Pancreas (tissue), 10 donors: ENCODE results near the gene ST6GAL1. TPM values are rescaled to one million over a fixed set of nuclear protein-coding genes. Genes with fewer than 3 reads are reported as not detected.
"Not testable (repeated sequence)": the region's sequence is repeated elsewhere in the genome, so short reads cannot be mapped to it uniquely, and the experiment has no call there.

ENCODE experiments used
- ATAC-seq, 4 donors: fragments of 200-7000 bp; cut with Tn5 transposase; one replicate each; pipeline versions ENCODE4 v1.8.0 to v1.9.1; 2020; ENCODE audit warnings: mild to moderate bottlenecking in 4 of 4, moderate library complexity in 4 of 4
- DNase-seq, 6 donors: peaks; one replicate each; pipeline ENCODE4 v3.0.0-alpha.2; 2020
- FAIRE-seq: peaks from 2 replicates; lab custom pipeline; 2012; peaks lifted over from hg19 to GRCh38; lab: Jason Lieb, UNC
- H3K27ac ChIP-seq, 4 donors: fragments of 200-600 bp; sonication (generic); 1 replicate in 3 of 4; 2 replicates in 1 of 4; pipeline versions ENCODE4 v1.5.0 to v1.8.0; 2020
- H3K27me3 ChIP-seq, 4 donors: fragments of 200-600 bp; one replicate each; pipeline ENCODE4 v1.8.0; 2021
- H3K36me3 ChIP-seq, 3 donors: fragments of 200-600 bp; sonication (generic) in 1 of 3; one replicate each; pipeline versions ENCODE4 v1.5.0 to v1.8.0; 2020 to 2021
- H3K4me1 ChIP-seq, 3 donors: fragments of 200-600 bp; one replicate each; pipeline ENCODE4 v1.8.0; 2021
- H3K4me3 ChIP-seq, 4 donors: fragments of 200-600 bp; sonication (generic) in 2 of 4; one replicate each; pipeline versions ENCODE4 v1.5.0 to v1.8.0; 2020 to 2021
- H3K9me3 ChIP-seq, 4 donors: fragments of 200-600 bp; one replicate each; pipeline ENCODE4 v1.8.0; 2021
- WGBS, 2 donors: extraction: QIAGEN DNeasy Blood & Tissue Kit; methylation state at CpG; one replicate each; pipeline ENCODE4 v1.1.7; 2013; 5-methylcytosine and 5-hydroxymethylcytosine counted together
- intact Hi-C, 3 donors: fragments of 100-400 bp; cut with DNase I; formaldehyde crosslinking; loops; one replicate each; pipeline versions ENCODE4 v1.11.1 to v1.14.2; 2022
- polyA plus RNA-seq, 2 donors: library from polyadenylated mRNA; stranded (reverse); fragments of 200-250 nt; gene quantifications; one replicate each; pipeline ENCODE4 v1.2.3, GENCODE V29; 2013
- total RNA-seq, 6 donors: library from RNA; stranded (reverse); fragmentation: NEBNext Ultra II Directional in 4 of 6; extraction: Animal tissue kit (Norgen Biotek cat#: 25700) in 4 of 6; gene quantifications; one replicate each; pipeline versions ENCODE4 v1.2.1 to v1.2.4, GENCODE V29; 2021 to 2023
- TF ChIP-seq, protein P1 (sequence below), 4 donors: fragments of 200-600 bp; sonication (generic) in 3 of 4; IDR thresholded peaks; one replicate each; pipeline versions ENCODE4 v1.5.0 to v1.8.0; 2021; ENCODE audit warnings: antibody characterized with exemption in 4 of 4
- donor health status: healthy with polysubstance abuse.
- donor health status: DM: no; HTN: no; CAD: no; lungs with moderate emphysema.
- donor health status: DM: no; HTN: no; CAD: no.
- donor health status: control.
- donor health status: control.
- donor health status: Bipolar disorder and iron deficiency.
- donor health status: DM: yes; HTN: yes; CAD: no.
- donor health status: DM: no; HTN: no; CAD: no.
- donor health status: DM: no; HTN: no; CAD: no.
- donor health status: DM: yes; HTN: yes; CAD: no.

The ST6GAL1 gene
- total and polyA plus RNA-seq, 8 donors, result 4.8 to 36.6 (median 8.3) TPM

DNA sequence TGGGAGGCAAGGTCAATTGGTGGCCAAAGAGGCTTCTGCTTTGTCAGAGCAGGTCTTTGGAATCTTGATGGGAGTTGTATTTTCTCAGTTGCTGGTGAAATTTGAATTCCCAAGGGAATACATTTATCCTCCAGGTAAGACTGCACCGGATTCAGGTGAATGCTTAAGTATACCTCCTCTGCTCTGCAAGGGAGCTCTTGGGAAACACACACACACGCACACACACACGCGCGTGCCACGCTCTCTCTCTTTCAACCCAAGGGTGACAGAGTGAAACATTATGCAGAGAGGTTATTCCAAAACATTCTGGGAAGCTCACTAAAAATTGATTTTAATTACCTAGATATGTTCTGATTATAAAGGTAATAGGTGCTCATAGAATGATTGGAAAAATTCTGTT is 33.7 kb downstream of the ST6GAL1 start:
- Histone ChIP-seq H3K27me3 (no peaks in the 10 kb centered on the region), H3K4me1 (no peaks in the 10 kb centered on the region), H3K27ac (no peak overlapping the region), H3K4me3 (no peak overlapping the region), H3K9me3 (no peaks in the 10 kb centered on the region), H3K36me3 (no peaks in the 10 kb centered on the region)
- DNase-seq (no peak), FAIRE-seq (no peak), ATAC-seq (no peak)
- intact Hi-C loops, result no loop called here
- TF ChIP-seq, protein P1, sequence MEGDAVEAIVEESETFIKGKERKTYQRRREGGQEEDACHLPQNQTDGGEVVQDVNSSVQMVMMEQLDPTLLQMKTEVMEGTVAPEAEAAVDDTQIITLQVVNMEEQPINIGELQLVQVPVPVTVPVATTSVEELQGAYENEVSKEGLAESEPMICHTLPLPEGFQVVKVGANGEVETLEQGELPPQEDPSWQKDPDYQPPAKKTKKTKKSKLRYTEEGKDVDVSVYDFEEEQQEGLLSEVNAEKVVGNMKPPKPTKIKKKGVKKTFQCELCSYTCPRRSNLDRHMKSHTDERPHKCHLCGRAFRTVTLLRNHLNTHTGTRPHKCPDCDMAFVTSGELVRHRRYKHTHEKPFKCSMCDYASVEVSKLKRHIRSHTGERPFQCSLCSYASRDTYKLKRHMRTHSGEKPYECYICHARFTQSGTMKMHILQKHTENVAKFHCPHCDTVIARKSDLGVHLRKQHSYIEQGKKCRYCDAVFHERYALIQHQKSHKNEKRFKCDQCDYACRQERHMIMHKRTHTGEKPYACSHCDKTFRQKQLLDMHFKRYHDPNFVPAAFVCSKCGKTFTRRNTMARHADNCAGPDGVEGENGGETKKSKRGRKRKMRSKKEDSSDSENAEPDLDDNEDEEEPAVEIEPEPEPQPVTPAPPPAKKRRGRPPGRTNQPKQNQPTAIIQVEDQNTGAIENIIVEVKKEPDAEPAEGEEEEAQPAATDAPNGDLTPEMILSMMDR (IDR thresholded peaks at IDR 0.05), result no peak
- WGBS, 2 donors, result 72% methylated on average over 6 of the region's 6 CpGs

DNA sequence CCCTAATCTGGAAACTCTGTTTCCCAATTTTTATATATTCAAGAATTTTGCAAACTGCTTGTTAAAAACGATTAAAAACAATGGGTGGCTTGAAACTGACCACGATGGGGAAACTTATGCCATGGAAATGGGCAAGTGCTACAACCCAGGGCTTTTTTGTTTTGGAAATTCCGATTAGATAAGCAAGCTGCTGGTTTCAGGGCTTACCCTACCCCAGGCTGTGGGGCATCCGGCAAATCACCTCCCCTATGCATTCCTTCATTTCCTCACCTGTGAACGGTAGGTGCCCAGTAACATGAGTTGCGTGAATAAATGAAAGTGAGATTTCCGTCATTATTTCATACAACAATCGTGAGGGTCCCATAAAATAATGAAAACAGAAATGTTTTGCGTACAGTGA is 34.3 kb downstream of the ST6GAL1 start:
- FAIRE-seq (no peak), ATAC-seq (no peak), DNase-seq (no peak)
- Histone ChIP-seq H3K27me3 (no peaks in the 10 kb centered on the region), H3K4me3 (no peak overlapping the region), H3K4me1 (no peaks in the 10 kb centered on the region), H3K9me3 (no peaks in the 10 kb centered on the region), H3K27ac (peak overlapping the region in 1 of 4 donors; percentile 22), H3K36me3 (no peaks in the 10 kb centered on the region)
- TF ChIP-seq, protein P1 (IDR thresholded peaks at IDR 0.05), result no peak
- intact Hi-C loops, result no loop called here
- WGBS, 2 donors, result 47 to 51% methylated on average over 9 of the region's 9 CpGs

DNA sequence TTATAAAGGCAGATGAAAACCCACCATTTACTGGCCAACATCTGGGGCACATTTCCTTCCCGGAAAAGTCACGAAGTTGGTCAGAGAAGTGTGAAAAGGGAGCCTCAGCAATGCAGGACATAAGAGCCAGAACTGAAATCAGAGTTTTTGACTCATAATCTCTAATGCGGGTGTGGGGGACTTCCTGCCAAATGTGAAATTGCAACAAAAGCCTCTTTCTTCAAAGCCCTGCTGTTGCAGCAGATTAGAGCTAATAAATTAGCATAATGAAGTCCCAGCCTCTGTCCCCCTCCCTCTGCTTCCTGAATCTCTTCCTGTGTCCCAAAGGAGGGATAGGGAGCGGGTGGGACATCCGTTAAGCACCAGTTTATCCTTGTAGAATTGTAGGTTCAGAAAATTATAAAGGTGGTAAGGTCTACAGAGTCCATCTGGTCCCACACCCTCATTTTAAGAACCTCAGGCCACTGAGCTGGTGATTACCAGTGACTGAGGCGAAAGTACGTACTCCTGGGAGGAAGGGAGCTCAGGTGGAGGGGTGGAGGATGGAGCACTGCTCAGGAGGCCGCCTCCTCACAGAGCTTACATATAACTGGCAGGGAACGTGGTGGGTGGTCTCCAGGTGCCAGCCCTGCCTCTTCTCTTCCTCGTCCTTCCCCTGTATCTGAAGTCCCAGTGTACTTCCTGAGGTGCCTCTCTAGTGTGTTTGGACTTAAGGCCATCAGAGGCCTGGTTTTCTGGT is 35.0 kb downstream of the ST6GAL1 start:
- intact Hi-C loops, result no loop called here
- H3K9me3 ChIP-seq, result no peaks in the 10 kb centered on the region
- ATAC-seq, result peak in 1 of 4 donors; percentile 17
- no peaks in the 10 kb centered on the region for H3K36me3 ChIP-seq
- WGBS, 2 donors, result 61% methylated on average over 10 of the region's 10 CpGs
- FAIRE-seq, result no peak
- no peaks in the 10 kb centered on the region for H3K27me3 ChIP-seq
- TF ChIP-seq, protein P1 (IDR thresholded peaks at IDR 0.05), result no peak
- peak overlapping the region in 1 of 4 donors; percentile 22 for H3K27ac ChIP-seq
- no peaks in the 10 kb centered on the region for H3K4me1 ChIP-seq
- DNase-seq, result no peak
- H3K4me3 ChIP-seq, result no peak overlapping the region

DNA sequence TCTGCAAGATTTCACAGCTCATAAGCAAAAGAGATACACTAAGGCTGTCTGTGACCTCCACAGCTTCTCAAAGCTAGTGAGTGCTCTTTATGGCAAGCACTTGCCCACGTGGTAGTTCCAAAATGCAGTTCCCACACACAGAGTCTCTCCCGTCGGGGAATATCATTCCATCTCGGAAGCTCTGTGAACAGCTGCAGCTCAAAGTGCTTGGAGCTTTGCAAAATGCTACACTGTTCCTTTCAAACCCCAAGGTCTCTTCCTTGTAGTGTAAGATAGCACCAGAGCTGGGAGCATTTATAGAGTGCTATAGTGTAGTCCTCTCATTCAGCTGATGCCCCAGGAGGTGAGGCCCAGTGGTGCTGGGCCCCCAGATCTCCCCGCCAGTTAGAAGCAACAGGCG is 36.1 kb downstream of the ST6GAL1 start:
- Histone ChIP-seq H3K4me1 (no peaks in the 10 kb centered on the region), H3K27ac (no peak overlapping the region), H3K36me3 (no peaks in the 10 kb centered on the region), H3K27me3 (no peaks in the 10 kb centered on the region), H3K9me3 (no peaks in the 10 kb centered on the region), H3K4me3 (no peak overlapping the region)
- FAIRE-seq (no peak), DNase-seq (no peak), ATAC-seq (no peak)
- 52 to 63% methylated on average over 6 of the region's 6 CpGs for WGBS, 2 donors
- TF ChIP-seq, protein P1 (IDR thresholded peaks at IDR 0.05), result no peak
- intact Hi-C loops, result no loop called here

DNA sequence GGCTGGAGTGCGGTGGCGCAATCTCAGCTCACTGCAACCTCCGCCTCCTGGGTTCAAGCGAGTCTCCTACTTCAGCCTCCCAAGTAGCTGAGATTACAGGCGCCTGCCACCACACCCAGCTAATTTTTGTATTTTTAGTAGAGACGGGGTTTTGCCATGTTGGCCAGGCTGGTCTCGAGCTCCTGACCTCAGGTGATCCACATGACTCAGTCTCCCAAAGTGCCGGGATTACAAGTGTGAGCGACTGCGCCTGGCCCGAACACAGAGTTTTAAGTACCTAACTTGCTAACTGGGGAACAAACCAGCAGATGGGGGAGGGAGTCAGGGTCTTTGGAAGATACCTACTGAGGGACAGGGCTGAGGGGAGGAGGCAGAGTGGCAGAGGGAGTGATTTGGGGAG is 36.9 kb downstream of the ST6GAL1 start:
- H3K36me3 ChIP-seq, DNase-seq, ATAC-seq, H3K9me3 ChIP-seq, intact Hi-C loops, H3K27me3 ChIP-seq, FAIRE-seq, H3K4me3 ChIP-seq, H3K27ac ChIP-seq, H3K4me1 ChIP-seq: not testable (repeated sequence)
- 89 to 94% methylated on average over 11 of the region's 11 CpGs for WGBS, 2 donors
